Ishikawa (cell line): ENCODE results near the gene ARHGEF7.

Source experiments
- CEBPB ChIP-seq: IDR thresholded peaks from 2 replicates; pipeline ENCODE4 v1.6.1; 2012
- CREB1 ChIP-seq: IDR thresholded peaks from 2 replicates; pipeline ENCODE4 v1.6.1; 2012; ENCODE audit warnings: low read depth
- EGR1 ChIP-seq: IDR thresholded peaks from 2 replicates; pipeline ENCODE4 v1.6.1; 2012
- EP300 ChIP-seq: IDR thresholded peaks from 2 replicates; pipeline ENCODE4 v1.6.1; 2012; ENCODE audit warnings: borderline replicate concordance
- FOXM1 ChIP-seq: IDR thresholded peaks from 2 replicates; pipeline ENCODE4 v1.6.1; 2012; ENCODE audit warnings: low read depth, borderline replicate concordance
- NFIC ChIP-seq: IDR thresholded peaks from 2 replicates; pipeline ENCODE4 v1.6.1; 2012
- RAD21 ChIP-seq: IDR thresholded peaks from 2 replicates; pipeline ENCODE4 v1.6.1; 2012; ENCODE audit warnings: low read depth
- TAF1 ChIP-seq: IDR thresholded peaks from 2 replicates; pipeline ENCODE4 v1.6.1; 2012; ENCODE audit warnings: low read depth, mild to moderate bottlenecking
- TCF12 ChIP-seq: IDR thresholded peaks from 2 replicates; pipeline ENCODE4 v1.6.1; 2012; ENCODE audit warnings: low read depth
- TEAD4 ChIP-seq: IDR thresholded peaks from 2 replicates; pipeline ENCODE4 v1.6.1; 2012
- YY1 ChIP-seq: IDR thresholded peaks from 2 replicates; pipeline ENCODE4 v1.6.1; 2012; ENCODE audit warnings: low read depth
- ZBTB7A ChIP-seq: IDR thresholded peaks from 2 replicates; pipeline ENCODE4 v1.6.1; 2012; ENCODE audit warnings: low read depth
- TF ChIP-seq, protein P1 (sequence below): IDR thresholded peaks from 2 replicates; pipeline ENCODE4 v1.6.1; 2012
- TF ChIP-seq, protein P2 (sequence below): IDR thresholded peaks from 2 replicates; pipeline ENCODE4 v1.6.1; 2012
- TF ChIP-seq, protein P3 (sequence below): IDR thresholded peaks from 2 replicates; pipeline ENCODE4 v1.6.1; 2012; ENCODE audit warnings: low read depth, mild to moderate bottlenecking

ARHGEF7 gene

DNA sequence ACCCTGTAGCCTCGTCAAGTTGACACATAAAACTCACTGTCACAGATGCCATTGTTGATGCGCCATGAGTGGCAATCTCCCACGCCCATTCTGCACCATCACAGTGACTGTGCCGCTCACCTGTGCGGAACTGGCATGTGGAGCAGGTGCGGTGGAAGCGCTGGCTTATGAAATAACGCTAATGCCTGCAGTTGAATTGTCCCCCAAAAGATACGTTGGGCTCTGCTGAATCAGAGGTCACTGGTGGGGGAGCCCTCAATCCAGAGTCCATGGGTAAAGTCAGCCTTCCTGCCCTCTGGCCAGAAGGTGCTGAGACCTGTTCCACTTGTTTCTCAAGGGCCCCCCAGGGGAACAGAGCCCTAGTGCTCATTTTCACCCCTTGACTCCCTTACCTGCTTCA lies 2.9 kb upstream of the ARHGEF7 start:
- TF ChIP-seq CREB1: no peak
- TF ChIP-seq, protein P1, sequence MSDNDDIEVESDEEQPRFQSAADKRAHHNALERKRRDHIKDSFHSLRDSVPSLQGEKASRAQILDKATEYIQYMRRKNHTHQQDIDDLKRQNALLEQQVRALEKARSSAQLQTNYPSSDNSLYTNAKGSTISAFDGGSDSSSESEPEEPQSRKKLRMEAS: 0 out of 2 replicates have a peak, but pooled peaks have one; percentile 18
- TF ChIP-seq, protein P2, sequence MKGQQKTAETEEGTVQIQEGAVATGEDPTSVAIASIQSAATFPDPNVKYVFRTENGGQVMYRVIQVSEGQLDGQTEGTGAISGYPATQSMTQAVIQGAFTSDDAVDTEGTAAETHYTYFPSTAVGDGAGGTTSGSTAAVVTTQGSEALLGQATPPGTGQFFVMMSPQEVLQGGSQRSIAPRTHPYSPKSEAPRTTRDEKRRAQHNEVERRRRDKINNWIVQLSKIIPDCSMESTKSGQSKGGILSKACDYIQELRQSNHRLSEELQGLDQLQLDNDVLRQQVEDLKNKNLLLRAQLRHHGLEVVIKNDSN: peak; percentile 80

DNA sequence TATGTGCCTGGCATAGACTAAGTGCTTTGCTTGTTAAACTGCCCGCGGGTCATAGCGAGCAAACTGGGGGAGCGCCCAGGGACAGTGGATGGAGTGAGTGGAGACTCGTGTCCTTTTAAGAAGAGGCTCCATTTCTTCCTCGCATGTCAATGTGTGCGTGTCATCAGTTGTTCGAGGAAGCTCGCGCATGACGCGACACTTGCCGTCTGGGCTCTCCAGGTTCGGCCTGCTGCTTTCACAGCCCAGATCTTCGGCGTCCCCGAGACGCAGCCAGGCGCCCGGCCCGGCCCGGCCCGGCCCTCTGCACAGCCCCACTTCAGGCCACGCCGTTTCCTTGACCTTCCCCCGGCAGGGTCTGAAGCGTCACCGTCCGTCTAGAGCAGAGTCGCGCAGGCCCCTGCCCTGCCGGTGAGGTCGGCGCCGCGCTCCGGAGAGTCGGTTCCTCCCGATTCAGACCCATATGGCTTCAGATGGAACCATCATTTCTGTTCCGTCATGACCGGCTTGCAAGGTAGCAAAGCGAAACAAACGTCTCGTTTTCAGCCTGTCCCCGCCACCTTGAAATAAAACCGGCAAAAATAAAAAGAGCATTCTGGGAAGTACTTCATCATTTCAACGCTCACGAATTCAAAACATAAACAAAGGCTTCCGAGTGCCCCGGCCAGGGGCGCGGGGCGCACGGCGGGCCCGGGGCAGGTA lies 599 bp upstream of the ARHGEF7 start:
- TF ChIP-seq, protein P3, sequence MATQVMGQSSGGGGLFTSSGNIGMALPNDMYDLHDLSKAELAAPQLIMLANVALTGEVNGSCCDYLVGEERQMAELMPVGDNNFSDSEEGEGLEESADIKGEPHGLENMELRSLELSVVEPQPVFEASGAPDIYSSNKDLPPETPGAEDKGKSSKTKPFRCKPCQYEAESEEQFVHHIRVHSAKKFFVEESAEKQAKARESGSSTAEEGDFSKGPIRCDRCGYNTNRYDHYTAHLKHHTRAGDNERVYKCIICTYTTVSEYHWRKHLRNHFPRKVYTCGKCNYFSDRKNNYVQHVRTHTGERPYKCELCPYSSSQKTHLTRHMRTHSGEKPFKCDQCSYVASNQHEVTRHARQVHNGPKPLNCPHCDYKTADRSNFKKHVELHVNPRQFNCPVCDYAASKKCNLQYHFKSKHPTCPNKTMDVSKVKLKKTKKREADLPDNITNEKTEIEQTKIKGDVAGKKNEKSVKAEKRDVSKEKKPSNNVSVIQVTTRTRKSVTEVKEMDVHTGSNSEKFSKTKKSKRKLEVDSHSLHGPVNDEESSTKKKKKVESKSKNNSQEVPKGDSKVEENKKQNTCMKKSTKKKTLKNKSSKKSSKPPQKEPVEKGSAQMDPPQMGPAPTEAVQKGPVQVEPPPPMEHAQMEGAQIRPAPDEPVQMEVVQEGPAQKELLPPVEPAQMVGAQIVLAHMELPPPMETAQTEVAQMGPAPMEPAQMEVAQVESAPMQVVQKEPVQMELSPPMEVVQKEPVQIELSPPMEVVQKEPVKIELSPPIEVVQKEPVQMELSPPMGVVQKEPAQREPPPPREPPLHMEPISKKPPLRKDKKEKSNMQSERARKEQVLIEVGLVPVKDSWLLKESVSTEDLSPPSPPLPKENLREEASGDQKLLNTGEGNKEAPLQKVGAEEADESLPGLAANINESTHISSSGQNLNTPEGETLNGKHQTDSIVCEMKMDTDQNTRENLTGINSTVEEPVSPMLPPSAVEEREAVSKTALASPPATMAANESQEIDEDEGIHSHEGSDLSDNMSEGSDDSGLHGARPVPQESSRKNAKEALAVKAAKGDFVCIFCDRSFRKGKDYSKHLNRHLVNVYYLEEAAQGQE: no peak
- no peak for TF ChIP-seq NFIC
- TF ChIP-seq TEAD4: no peak
- TF ChIP-seq CEBPB: no peak
- no peak for TF ChIP-seq CREB1

DNA sequence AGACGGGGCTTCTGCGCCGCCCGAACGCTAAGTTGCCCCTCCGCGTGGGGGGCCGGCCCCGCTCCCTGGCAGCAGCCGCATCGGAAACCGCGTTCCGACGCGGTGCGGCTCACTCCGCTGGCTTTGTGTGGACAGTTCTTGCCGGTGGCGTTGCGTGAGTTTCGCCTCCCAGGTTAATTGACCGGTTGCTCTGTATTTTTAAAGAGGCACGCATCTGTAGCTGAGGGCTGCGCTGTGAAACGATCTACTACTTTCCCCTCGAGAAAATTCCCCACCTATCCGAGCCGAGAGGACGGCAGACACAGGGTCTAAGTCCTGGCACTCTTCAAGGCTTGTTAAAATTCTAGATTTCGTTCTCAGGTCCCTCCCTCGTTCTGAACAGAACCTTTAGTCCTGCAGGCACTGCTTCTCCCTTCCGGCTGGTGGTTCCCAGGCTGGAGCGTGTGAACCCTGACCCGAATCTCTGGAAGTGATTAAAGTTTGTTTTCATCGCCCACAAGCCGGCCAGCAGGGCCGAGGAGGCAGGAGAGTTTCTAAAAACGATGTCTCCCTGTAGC lies 933 bp downstream of the ARHGEF7 start:
- no peak for TF ChIP-seq EGR1
- TF ChIP-seq, protein P1: no peak
- TF ChIP-seq NFIC: no peak
- TF ChIP-seq TEAD4: no peak
- TF ChIP-seq, protein P3: no peak
- TF ChIP-seq CEBPB: no peak
- TF ChIP-seq ZBTB7A: no peak; the same call in 1 of the 2 replicates
- no peak for TF ChIP-seq FOXM1
- TF ChIP-seq, protein P2: no peak
- TF ChIP-seq RAD21: no peak
- no peak for TF ChIP-seq YY1
- TF ChIP-seq EP300: no peak
- no peak for TF ChIP-seq CREB1
- TF ChIP-seq TAF1: no peak
- TF ChIP-seq TCF12: no peak

DNA sequence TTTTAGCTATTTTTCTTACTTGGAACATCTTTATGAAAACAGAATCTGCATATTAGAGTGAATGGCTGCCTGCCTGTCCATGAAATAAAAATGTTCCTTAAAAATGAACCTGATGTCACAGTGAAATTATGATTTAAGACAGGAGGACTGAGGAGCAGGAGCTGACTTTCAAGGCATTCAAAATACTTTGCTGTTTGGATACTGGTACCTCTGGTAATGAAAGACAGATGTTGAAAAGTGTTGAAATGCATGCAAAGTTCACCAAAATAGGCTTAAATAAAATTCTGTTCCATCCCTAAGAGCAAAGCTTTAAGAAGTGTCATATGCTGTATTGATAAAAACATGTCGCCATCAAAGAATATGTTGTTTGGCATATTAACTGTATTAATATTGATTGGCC lies 1.7 kb downstream of the ARHGEF7 start:
- no peak for TF ChIP-seq TAF1
- TF ChIP-seq EP300: no peak
- TF ChIP-seq NFIC: no peak
- TF ChIP-seq CREB1: no peak
- TF ChIP-seq RAD21: no peak
- TF ChIP-seq, protein P2: no peak
- no peak for TF ChIP-seq YY1
- TF ChIP-seq CEBPB: no peak
- TF ChIP-seq FOXM1: no peak
- TF ChIP-seq ZBTB7A: no peak
- no peak for TF ChIP-seq TEAD4
- TF ChIP-seq, protein P3: no peak
- TF ChIP-seq EGR1: no peak
- TF ChIP-seq, protein P1: no peak
- no peak for TF ChIP-seq TCF12
